Coronary artery (tissue), 2 donors: ENCODE data around the gene SLC30A10.
"Not testable (repeated sequence)": the region's sequence is repeated elsewhere in the genome, so short reads cannot be mapped to it uniquely, and the experiment has no call there.

Experiments
- DNase-seq: peaks from one replicate; pipeline ENCODE4 v3.0.0-alpha.2; 2017; ENCODE audit warnings: low spot score
- H3K27ac ChIP-seq, 2 donors: fragments of 200-600 bp; sonication (generic); one replicate each; pipeline ENCODE4 v1.5.1; 2016 to 2019
- H3K4me3 ChIP-seq: fragments of 200-600 bp; sonication (generic); 2 replicates; pipeline ENCODE4 v1.5.1; 2016; ENCODE audit warnings: mild to moderate bottlenecking, moderate library complexity
- TF ChIP-seq, protein P1 (sequence below): fragments of 200-600 bp; sonication (generic); IDR thresholded peaks from one replicate; pipeline ENCODE4 v1.5.1; 2019; ENCODE audit warnings: antibody characterized with exemption

The SLC30A10 gene

DNA sequence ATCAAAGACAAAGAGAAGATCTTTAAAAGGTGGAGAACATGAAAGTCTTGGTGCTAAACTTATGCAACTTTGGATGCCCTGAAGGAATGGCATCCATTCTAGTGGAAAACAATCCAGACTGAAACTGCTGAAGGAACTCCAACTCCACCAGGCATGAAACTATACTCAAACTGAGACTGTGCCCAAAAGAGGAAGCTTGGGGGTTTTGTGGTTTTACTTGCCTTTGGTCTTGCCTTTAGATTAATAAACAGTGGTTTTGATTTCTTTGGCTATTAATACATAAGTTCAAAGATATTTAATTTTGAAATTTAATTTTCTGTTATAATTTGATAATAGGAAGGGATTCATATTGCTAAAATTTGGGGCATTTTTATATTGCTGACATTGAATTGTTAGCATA lies 17.4 kb upstream of the SLC30A10 start:
- TF ChIP-seq, protein P1, sequence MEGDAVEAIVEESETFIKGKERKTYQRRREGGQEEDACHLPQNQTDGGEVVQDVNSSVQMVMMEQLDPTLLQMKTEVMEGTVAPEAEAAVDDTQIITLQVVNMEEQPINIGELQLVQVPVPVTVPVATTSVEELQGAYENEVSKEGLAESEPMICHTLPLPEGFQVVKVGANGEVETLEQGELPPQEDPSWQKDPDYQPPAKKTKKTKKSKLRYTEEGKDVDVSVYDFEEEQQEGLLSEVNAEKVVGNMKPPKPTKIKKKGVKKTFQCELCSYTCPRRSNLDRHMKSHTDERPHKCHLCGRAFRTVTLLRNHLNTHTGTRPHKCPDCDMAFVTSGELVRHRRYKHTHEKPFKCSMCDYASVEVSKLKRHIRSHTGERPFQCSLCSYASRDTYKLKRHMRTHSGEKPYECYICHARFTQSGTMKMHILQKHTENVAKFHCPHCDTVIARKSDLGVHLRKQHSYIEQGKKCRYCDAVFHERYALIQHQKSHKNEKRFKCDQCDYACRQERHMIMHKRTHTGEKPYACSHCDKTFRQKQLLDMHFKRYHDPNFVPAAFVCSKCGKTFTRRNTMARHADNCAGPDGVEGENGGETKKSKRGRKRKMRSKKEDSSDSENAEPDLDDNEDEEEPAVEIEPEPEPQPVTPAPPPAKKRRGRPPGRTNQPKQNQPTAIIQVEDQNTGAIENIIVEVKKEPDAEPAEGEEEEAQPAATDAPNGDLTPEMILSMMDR = no peak
- Histone ChIP-seq H3K4me3 (no peak overlapping the region), H3K27ac (no peak overlapping the region)
- no peak for DNase-seq

DNA sequence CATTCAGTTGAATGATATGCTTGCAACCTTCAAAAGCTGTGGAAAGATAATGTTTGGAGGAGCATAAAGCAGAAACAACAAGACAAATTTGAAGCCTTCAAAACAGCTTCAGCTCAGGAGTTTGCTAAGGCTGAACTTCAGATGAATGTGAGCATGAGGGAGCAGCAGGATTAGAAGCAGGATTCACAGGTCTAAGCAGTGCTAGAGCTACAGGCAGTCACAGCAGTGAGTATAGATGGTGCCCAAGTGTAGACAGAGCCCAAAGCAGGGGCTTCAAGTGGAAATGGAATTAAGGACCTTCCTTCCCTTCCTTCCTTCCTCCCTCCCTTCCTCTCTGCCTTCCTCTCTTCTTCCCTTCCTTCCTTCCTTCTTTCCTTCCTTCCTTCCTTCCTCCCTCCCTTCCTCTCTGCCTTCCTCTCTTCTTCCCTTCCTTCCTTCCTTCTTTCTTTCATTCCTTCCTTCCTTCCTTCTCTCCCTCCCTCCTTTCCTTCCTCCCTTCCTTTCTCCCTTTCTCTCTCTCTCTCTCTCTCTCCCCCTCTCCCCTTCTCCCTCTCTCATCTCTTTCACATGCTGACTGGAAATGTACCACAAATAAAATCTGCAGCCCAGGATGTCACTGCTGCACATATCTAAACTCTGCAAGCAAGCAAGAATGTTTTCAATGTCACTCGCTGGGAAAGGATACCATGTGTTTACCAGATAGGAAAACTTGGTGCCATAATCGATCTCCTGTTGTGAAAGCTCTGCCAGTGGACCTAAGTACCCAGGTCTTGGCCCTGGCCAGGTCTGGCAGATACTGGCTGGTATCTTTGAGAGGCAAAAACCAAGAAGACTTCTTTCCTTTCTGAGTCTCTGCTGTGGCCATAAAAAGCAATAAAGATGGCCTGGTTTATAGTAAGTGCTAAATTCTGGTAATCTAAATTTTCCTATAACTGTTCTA lies 13.1 kb upstream of the SLC30A10 start:
- no peak overlapping the region for H3K4me3 ChIP-seq
- H3K27ac ChIP-seq = no peak overlapping the region
- TF ChIP-seq, protein P1 = no peak

DNA sequence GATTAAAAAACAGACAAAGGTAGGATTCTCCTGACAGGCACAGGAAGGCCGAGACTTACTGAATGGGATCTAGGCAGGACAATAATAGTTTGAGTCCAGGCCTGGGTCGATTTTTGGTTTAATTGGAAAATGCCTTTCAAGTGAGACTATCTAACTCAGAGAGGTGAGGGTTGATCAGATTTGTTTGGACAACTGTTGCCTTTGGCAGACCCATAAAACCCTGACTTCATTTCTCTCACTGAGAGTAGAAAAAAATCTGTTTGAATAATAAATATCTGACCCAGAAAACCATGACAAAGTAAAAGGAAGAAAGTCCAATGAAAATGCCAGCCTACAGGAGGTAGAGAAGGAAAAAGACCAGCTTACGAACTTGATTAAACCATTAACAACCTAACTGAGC lies 12.3 kb upstream of the SLC30A10 start:
- TF ChIP-seq, protein P1 = no peak
- H3K4me3 ChIP-seq = no peak overlapping the region
- H3K27ac ChIP-seq = no peak overlapping the region
- DNase-seq = no peak

More for the DNA sequence above, 13.1 kb upstream of the SLC30A10 start:
- DNase-seq = no peak

DNA sequence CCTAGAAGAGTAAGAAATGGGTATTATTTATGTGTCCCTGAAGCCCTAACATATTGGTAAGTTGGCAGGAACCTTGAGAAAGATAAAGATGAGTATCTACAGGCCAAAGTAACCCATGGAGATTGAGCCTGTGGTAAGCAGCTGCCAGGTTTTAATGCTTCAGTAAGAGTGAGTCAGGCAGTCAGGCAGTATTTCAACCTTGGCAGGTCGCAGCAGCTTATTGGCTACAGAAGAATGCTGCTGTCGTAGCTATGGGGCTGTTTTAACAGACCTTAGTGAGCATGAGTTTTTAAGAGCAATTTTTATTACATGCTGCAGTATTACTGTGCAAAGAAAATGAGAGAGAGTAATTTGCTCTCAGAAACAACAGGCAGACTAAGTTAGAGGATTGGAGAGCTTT lies 10.3 kb upstream of the SLC30A10 start:
- Histone ChIP-seq H3K27ac (no peak overlapping the region), H3K4me3 (no peak overlapping the region)
- DNase-seq = no peak
- TF ChIP-seq, protein P1 = no peak

DNA sequence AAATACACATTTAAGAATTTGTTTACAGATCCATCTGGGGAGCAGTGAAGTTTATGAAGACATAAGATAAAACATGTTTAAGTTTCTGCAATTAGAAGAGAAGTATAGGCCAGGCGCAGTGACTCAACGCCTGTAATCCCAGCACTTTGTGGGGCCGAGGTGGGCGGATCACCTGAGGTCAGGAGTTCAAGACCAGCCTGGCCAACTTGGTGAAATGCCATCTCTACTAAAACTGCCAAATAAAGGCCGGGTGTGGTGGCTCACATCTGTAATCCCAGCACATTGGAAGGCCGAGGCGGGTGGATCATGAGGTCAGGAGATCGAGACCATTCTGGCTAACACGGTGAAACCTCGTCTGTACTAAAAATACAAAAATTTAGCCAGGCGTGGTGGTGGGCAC lies 5.4 kb upstream of the SLC30A10 start:
- not testable (repeated sequence) for H3K4me3 ChIP-seq, H3K27ac ChIP-seq, DNase-seq

DNA sequence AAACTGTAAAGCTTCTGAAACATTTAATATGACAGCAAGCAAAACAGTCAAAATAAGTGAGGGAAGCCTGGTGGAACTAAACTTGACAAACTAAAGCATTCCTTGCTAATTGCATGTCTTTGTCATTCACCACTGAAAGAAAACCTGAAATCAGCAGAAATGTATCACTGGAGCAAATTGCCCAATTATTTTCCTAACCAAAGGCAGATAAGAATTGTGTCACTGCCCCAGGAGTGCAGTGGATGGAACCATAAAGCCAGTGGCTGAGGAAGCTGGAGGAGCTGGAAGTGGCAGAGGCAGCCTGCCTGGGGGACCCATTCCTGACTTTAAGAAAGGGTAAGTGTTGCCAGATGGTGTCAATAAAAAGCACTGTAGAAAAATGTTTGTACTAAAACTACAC lies 2.7 kb upstream of the SLC30A10 start:
- DNase-seq = no peak

DNA sequence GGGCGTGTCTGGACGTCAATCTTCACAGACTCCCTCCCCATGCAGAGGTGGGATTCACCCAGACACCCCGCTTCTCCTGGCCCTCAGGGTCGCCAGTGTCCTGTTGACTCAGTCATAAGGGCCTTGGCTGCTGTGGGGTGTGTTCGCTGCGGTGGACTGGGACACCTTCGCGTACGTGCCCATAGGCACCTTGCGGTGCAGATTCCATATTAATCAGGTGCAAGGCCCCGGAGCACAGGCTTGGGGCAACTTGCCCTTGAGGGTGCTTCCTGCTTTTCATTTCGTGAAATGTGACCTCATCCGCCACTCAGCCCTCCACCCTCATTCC lies 398 bp upstream of the SLC30A10 start:
- TF ChIP-seq, protein P1 = no peak
- DNase-seq = no peak
- no peak overlapping the region for H3K27ac ChIP-seq
- H3K4me3 ChIP-seq = peak overlapping the region; percentile 68

More for the DNA sequence above, 2.7 kb upstream of the SLC30A10 start:
- Histone ChIP-seq H3K27ac (no peak overlapping the region), H3K4me3 (no peak overlapping the region)
- TF ChIP-seq, protein P1 = no peak
